CD14-positive monocyte (primary cell): Measurements from ENCODE around the gene FAM98C. TPM values are rescaled to one million over a fixed set of nuclear protein-coding genes. Genes with fewer than 3 reads are reported as not detected.

Source experiments
- DNase-seq, 3 donors: peaks; one replicate each; pipeline ENCODE4 v3.0.0-alpha.2; 2011 to 2022
- H2AFZ ChIP-seq: 2 replicates; pipeline ENCODE4 v1.6.0; 2012; ENCODE audit warnings: mild to moderate bottlenecking, low read depth, low read length, inconsistent platforms; ENCODE audit not compliant: insufficient read depth, poor library complexity, severe bottlenecking
- H3K27ac ChIP-seq, 2 donors: 1 replicate in 1 of 2; 2 replicates in 1 of 2; pipeline ENCODE4 v1.5.1; 2012 to 2013; ENCODE audit warnings: low read length in 2 of 2, control low read depth in 1 of 2, inconsistent platforms in 1 of 2, low read depth in 1 of 2, mild to moderate bottlenecking in 1 of 2
- H3K27me3 ChIP-seq, 2 donors: one replicate each; pipeline versions ENCODE4 v1.6.0 to v1.6.1; 2011 to 2013; ENCODE audit warnings: low read length in 2 of 2; ENCODE audit not compliant: control insufficient read depth in 2 of 2, insufficient read depth in 2 of 2
- H3K36me3 ChIP-seq, 2 donors: replicated peaks in 1 of 2; 1 replicate in 1 of 2; 2 replicates in 1 of 2; pipeline versions ENCODE4 v1.5.1 to v1.6.1; 2012 to 2013; ENCODE audit warnings: low read length in 2 of 2, control low read depth in 1 of 2, inconsistent platforms in 1 of 2, mild to moderate bottlenecking in 1 of 2; ENCODE audit not compliant: insufficient read depth in 2 of 2, control insufficient read depth in 1 of 2
- H3K4me1 ChIP-seq, 2 donors: 1 replicate in 1 of 2; 2 replicates in 1 of 2; pipeline versions ENCODE4 v1.5.1 to v1.6.1; 2012 to 2013; ENCODE audit warnings: low read length in 2 of 2, control low read depth in 1 of 2, inconsistent platforms in 1 of 2, mild to moderate bottlenecking in 1 of 2, moderate library complexity in 1 of 2; ENCODE audit not compliant: insufficient read depth in 2 of 2, control insufficient read depth in 1 of 2
- H3K4me2 ChIP-seq: replicated peaks from 2 replicates; pipeline ENCODE3; 2012; ENCODE audit warnings: low read length, moderate library complexity, mild to moderate bottlenecking; ENCODE audit not compliant: poor library complexity, severe bottlenecking; ENCODE audit errors: extremely low read depth
- H3K4me3 ChIP-seq, 3 experiments: fragments of 200-600 bp in 1 of 3; sonication (generic) in 1 of 3; replicated peaks in 1 of 3; 1 replicate in 2 of 3; 2 replicates in 1 of 3; pipeline ENCODE4 v1.5.1; 2011 to 2013; ENCODE audit warnings: low read length in 3 of 3, mild to moderate bottlenecking in 3 of 3, control low read depth in 2 of 3, low read depth in 2 of 3, inconsistent platforms in 1 of 3, moderate library complexity in 1 of 3
- H3K79me2 ChIP-seq: 2 replicates; pipeline ENCODE4 v1.6.0; 2012; ENCODE audit warnings: mild to moderate bottlenecking, control low read depth, inconsistent platforms, low read length, moderate library complexity; ENCODE audit not compliant: insufficient read depth
- H3K9ac ChIP-seq: 2 replicates; pipeline ENCODE4 v1.6.0; 2017; ENCODE audit warnings: low read length, mild to moderate bottlenecking; ENCODE audit not compliant: insufficient read depth, poor library complexity, severe bottlenecking
- H3K9me3 ChIP-seq, 2 donors: replicated peaks in 1 of 2; 1 replicate in 1 of 2; 2 replicates in 1 of 2; pipeline versions ENCODE4 v1.5.1 to v1.6.1; 2012 to 2013; ENCODE audit warnings: low read length in 2 of 2, control low read depth in 1 of 2; ENCODE audit not compliant: control insufficient read depth in 1 of 2, insufficient read depth in 1 of 2
- H4K20me1 ChIP-seq: 2 replicates; pipeline ENCODE4 v1.6.0; 2012; ENCODE audit warnings: mild to moderate bottlenecking, low read length, control low read depth, moderate library complexity; ENCODE audit not compliant: insufficient read depth
- H3K27ac Mint-ChIP-seq, 7 donors: one replicate each; pipeline ENCODE4 v1.8.0; 2020; ENCODE audit warnings: mild to moderate bottlenecking in 7 of 7, mixed read lengths in 7 of 7, moderate library complexity in 6 of 7, inconsistent platforms in 2 of 7
- H3K27me3 Mint-ChIP-seq, 3 donors: one replicate each; pipeline ENCODE4 v1.8.0; 2021 to 2022; ENCODE audit warnings: low read depth in 3 of 3, mild to moderate bottlenecking in 3 of 3, mixed read lengths in 3 of 3, moderate library complexity in 3 of 3, inconsistent platforms in 1 of 3
- H3K36me3 Mint-ChIP-seq, 2 donors: one replicate each; pipeline ENCODE4 v1.8.0; 2020; ENCODE audit warnings: mixed read lengths in 2 of 2, inconsistent platforms in 1 of 2, mild to moderate bottlenecking in 1 of 2
- H3K4me1 Mint-ChIP-seq: one replicate; pipeline ENCODE4 v1.8.0; 2020; ENCODE audit warnings: mild to moderate bottlenecking, mixed read lengths
- H3K4me3 Mint-ChIP-seq, 2 donors: one replicate each; pipeline ENCODE4 v1.8.0; 2020; ENCODE audit warnings: mild to moderate bottlenecking in 2 of 2, mixed read lengths in 2 of 2, moderate library complexity in 1 of 2
- H3K9me3 Mint-ChIP-seq, 7 donors: one replicate each; pipeline ENCODE4 v1.8.0; 2020 to 2022; ENCODE audit warnings: mixed read lengths in 7 of 7, mild to moderate bottlenecking in 6 of 7, moderate library complexity in 6 of 7, inconsistent platforms in 2 of 7
- CTCF ChIP-seq: fragments of 200-600 bp; IDR thresholded peaks from one replicate; pipeline ENCODE4 v1.8.0; 2022; ENCODE audit warnings: antibody characterized with exemption, mild to moderate bottlenecking
- WGBS: methylation state at CpG from one replicate; pipeline ENCODE4 v1.1.5; 2013; ENCODE audit warnings: missing lambda C conversion rate; ENCODE audit not compliant: insufficient coverage; 5-methylcytosine and 5-hydroxymethylcytosine counted together
- intact Hi-C, 2 donors: fragments of 100-400 bp; cut with micrococcal nuclease; formaldehyde crosslinking; loops; one replicate each; pipeline versions ENCODE4 v1.15.0 to v1.15.1; 2023
- polyA plus RNA-seq, 3 donors: library from polyadenylated mRNA; depleted of rRNA in 1 of 3; unstranded in 2 of 3; stranded (reverse) in 1 of 3; fragments of 300-500 nt in 2 of 3; fragments of >200 nt in 1 of 3; fragmentation: Illumina TruSeq in 2 of 3; gene quantifications; 1 replicate in 2 of 3; 2 replicates in 1 of 3; pipeline ENCODE4 v1.2.3, GENCODE V29; 2012 to 2021

The FAM98C gene
- polyA plus RNA-seq, 3 donors = 8.5 to 41.0 (median 12.6) TPM

- Histone ChIP-seq H3K9me3 (no peaks in the 10 kb centered on the region), H3K27ac (no peak overlapping the region), H2AFZ (no peak overlapping the region), H3K4me3 (no peak overlapping the region), H3K4me1 (peaks cover 17 to 22% of the 10 kb centered on the region in 2 donors), H4K20me1 (no peaks in the 10 kb centered on the region), H3K79me2 (no peaks in the 10 kb centered on the region), H3K9ac (no peak overlapping the region), H3K27me3 (peaks cover 0 to 42% of the 10 kb centered on the region in 2 donors), H3K36me3 (no peaks in the 10 kb centered on the region), H3K4me2 (no peak overlapping the region)
- H3K9me3 Mint-ChIP-seq = peaks cover 0 to 3% (median 0%) of the 10 kb centered on the region in 7 donors
- 40% methylated on average over 1 of the region's 5 CpGs for WGBS
- H3K4me1 Mint-ChIP-seq = peaks cover 20% of the 10 kb centered on the region
- intact Hi-C loops = no loop called here
- DNase-seq = no peak
- H3K27ac Mint-ChIP-seq = peak overlapping the region in 1 of 7 donors; percentile 55
- H3K27me3 Mint-ChIP-seq = peaks cover 26 to 70% (median 42%) of the 10 kb centered on the region in 3 donors
- H3K4me3 Mint-ChIP-seq = no peak overlapping the region
- TF ChIP-seq CTCF = no peak
- H3K36me3 Mint-ChIP-seq = no peaks in the 10 kb centered on the region
These were observed 44.8 kb upstream of the FAM98C start for GRCh38 chr19:38358071-38358470.

GRCh38 chr19:38359242-38360021 lies 43.5 kb upstream of the FAM98C start:
- Mint-ChIP-seq H3K27me3 (peaks cover 31 to 68% (median 42%) of the 10 kb centered on the region in 3 donors), H3K4me3 (peak overlapping the region in 1 of 2 donors; percentile 92), H3K27ac (no peak overlapping the region), H3K36me3 (peaks cover 0 to 3% of the 10 kb centered on the region in 2 donors), H3K9me3 (peaks cover 0 to 5% (median 4%) of the 10 kb centered on the region in 7 donors), H3K4me1 (peaks cover 24% of the 10 kb centered on the region)
- Histone ChIP-seq H3K4me3 (no peak overlapping the region), H3K27me3 (peaks cover 0 to 44% of the 10 kb centered on the region in 2 donors), H3K36me3 (no peaks in the 10 kb centered on the region), H3K4me1 (peaks cover 18 to 23% of the 10 kb centered on the region in 2 donors), H3K9ac (no peak overlapping the region), H3K4me2 (no peak overlapping the region), H3K9me3 (no peaks in the 10 kb centered on the region), H2AFZ (no peak overlapping the region), H3K79me2 (no peaks in the 10 kb centered on the region), H3K27ac (no peak overlapping the region), H4K20me1 (no peaks in the 10 kb centered on the region)
- WGBS = 67% methylated on average over 11 of the region's 18 CpGs
- DNase-seq = no peak
- intact Hi-C loops = no loop called here
- no peak for TF ChIP-seq CTCF
